Measurements from ENCODE around the gene SYCE1.

Gene SYCE1

GRCh38 chr10:133567609-133568286 is 2.4 kb upstream of the SYCE1 start:
- TF ChIP-seq, protein P1, sequence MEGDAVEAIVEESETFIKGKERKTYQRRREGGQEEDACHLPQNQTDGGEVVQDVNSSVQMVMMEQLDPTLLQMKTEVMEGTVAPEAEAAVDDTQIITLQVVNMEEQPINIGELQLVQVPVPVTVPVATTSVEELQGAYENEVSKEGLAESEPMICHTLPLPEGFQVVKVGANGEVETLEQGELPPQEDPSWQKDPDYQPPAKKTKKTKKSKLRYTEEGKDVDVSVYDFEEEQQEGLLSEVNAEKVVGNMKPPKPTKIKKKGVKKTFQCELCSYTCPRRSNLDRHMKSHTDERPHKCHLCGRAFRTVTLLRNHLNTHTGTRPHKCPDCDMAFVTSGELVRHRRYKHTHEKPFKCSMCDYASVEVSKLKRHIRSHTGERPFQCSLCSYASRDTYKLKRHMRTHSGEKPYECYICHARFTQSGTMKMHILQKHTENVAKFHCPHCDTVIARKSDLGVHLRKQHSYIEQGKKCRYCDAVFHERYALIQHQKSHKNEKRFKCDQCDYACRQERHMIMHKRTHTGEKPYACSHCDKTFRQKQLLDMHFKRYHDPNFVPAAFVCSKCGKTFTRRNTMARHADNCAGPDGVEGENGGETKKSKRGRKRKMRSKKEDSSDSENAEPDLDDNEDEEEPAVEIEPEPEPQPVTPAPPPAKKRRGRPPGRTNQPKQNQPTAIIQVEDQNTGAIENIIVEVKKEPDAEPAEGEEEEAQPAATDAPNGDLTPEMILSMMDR (IDR thresholded peaks at IDR 0.05; ENCODE audit: low read depth, low read length, missing control alignments) = no peak
- DNase-seq (ENCODE audit: extremely low read depth, low read depth) = no peak
- no peak overlapping the region for H3K4me3 ChIP-seq (replicated peaks; ENCODE audit: low read depth, low read length)

GRCh38 chr10:133567119-133567518 is 1.7 kb upstream of the SYCE1 start:
- H3K4me3 ChIP-seq (replicated peaks; ENCODE audit: low read depth, low read length) = no peak overlapping the region
- TF ChIP-seq, protein P1 (IDR thresholded peaks at IDR 0.05; ENCODE audit: low read depth, low read length, missing control alignments) = no peak
- DNase-seq (ENCODE audit: extremely low read depth, low read depth) = no peak

- DNase-seq (ENCODE audit: extremely low read depth, low read depth) = no peak
- no peak overlapping the region for H3K4me3 ChIP-seq (replicated peaks; ENCODE audit: low read depth, low read length)
- TF ChIP-seq, protein P1 (IDR thresholded peaks at IDR 0.05; ENCODE audit: low read depth, low read length, missing control alignments) = no peak
These were observed 567 bp downstream of the SYCE1 start for GRCh38 chr10:133564816-133565215.

GRCh38 chr10:133559216-133559615 is 6.2 kb downstream of the SYCE1 start:
- TF ChIP-seq, protein P1 (IDR thresholded peaks at IDR 0.05; ENCODE audit: low read depth, low read length, missing control alignments) = no peak
- no peak overlapping the region for H3K4me3 ChIP-seq (replicated peaks; ENCODE audit: low read depth, low read length)
- DNase-seq (ENCODE audit: extremely low read depth, low read depth) = no peak

- TF ChIP-seq, protein P1 (IDR thresholded peaks at IDR 0.05; ENCODE audit: low read depth, low read length, missing control alignments) = no peak
- DNase-seq (ENCODE audit: extremely low read depth, low read depth) = no peak
- no peak overlapping the region for H3K4me3 ChIP-seq (replicated peaks; ENCODE audit: low read depth, low read length)
These were observed 8.0 kb downstream of the SYCE1 start for GRCh38 chr10:133557381-133557780.

- no peak for DNase-seq (ENCODE audit: extremely low read depth, low read depth)
- TF ChIP-seq, protein P1 (IDR thresholded peaks at IDR 0.05; ENCODE audit: low read depth, low read length, missing control alignments) = no peak
These were observed 9.9 kb downstream of the SYCE1 start for GRCh38 chr10:133555521-133555920.

GRCh38 chr10:133554600-133554999 is 10.8 kb downstream of the SYCE1 start:
- TF ChIP-seq, protein P1 (IDR thresholded peaks at IDR 0.05; ENCODE audit: low read depth, low read length, missing control alignments) = no peak
- H3K4me3 ChIP-seq (replicated peaks; ENCODE audit: low read depth, low read length) = no peak overlapping the region
- no peak for DNase-seq (ENCODE audit: extremely low read depth, low read depth)

More at GRCh38 chr10:133555521-133555920, 9.9 kb downstream of the SYCE1 start:
- H3K4me3 ChIP-seq (replicated peaks; ENCODE audit: low read depth, low read length) = no peak overlapping the region
